GM12878 (cell line): Measurements from ENCODE around the gene SEPTIN1. TPM values are rescaled to one million over a fixed set of nuclear protein-coding genes. Genes with fewer than 3 reads are reported as not detected.

ENCODE experiments used
- ASH2L ChIP-seq: fragments of 300-600, 200-600 bp; sonication (generic); IDR thresholded peaks from 2 replicates; pipeline ENCODE4 v1.6.1; 2017; ENCODE audit warnings: low read depth, mild to moderate bottlenecking, borderline replicate concordance
- ATF2 ChIP-seq: IDR thresholded peaks from 2 replicates; pipeline ENCODE4 v1.6.1; 2012; ENCODE audit warnings: low read length, inconsistent platforms
- ATF7 ChIP-seq: fragments of 450-650 bp; IDR thresholded peaks from 2 replicates; pipeline ENCODE4 v1.6.1; 2016; ENCODE audit warnings: low read depth, mild to moderate bottlenecking
- CHD4 ChIP-seq: fragments of 200-600 bp; sonication (generic); IDR thresholded peaks from 2 replicates; pipeline ENCODE4 v1.6.1; 2016; ENCODE audit warnings: mild to moderate bottlenecking
- CUX1 ChIP-seq: IDR thresholded peaks from 2 replicates; pipeline ENCODE4 v1.6.1; 2012; ENCODE audit warnings: improper control_type of control experiment, low read depth, low read length; ENCODE audit not compliant: insufficient replicate concordance
- DPF2 ChIP-seq: fragments of 450-650 bp; IDR thresholded peaks from 2 replicates; pipeline ENCODE4 v1.6.1; 2017; ENCODE audit warnings: mild to moderate bottlenecking
- FOS ChIP-seq: IDR thresholded peaks from 3 replicates; pipeline ENCODE4 v1.6.1; 2011; ENCODE audit warnings: borderline replicate concordance; ENCODE audit not compliant: insufficient read length; ENCODE audit errors: extremely low read depth
- IRF4 ChIP-seq: IDR thresholded peaks from 2 replicates; pipeline ENCODE4 v1.6.1; 2011; ENCODE audit warnings: low read depth, low read length
- KAT2A ChIP-seq: conservative IDR thresholded peaks from 2 replicates; pipeline ENCODE4 v1.6.1; 2011; ENCODE audit warnings: low read depth, low read length; ENCODE audit not compliant: control insufficient read depth
- KLF5 ChIP-seq: fragments of 450-650 bp; IDR thresholded peaks from 2 replicates; pipeline ENCODE4 v1.6.1; 2014; ENCODE audit warnings: mild to moderate bottlenecking; ENCODE audit not compliant: partially characterized antibody
- MEF2A ChIP-seq: IDR thresholded peaks from 2 replicates; pipeline ENCODE4 v1.6.1; 2011; ENCODE audit warnings: low read depth, mild to moderate bottlenecking, low read length, moderate library complexity; ENCODE audit not compliant: insufficient read depth
- MTA2 ChIP-seq: fragments of 450-650 bp; IDR thresholded peaks from 2 replicates; pipeline ENCODE4 v1.6.1; 2016; ENCODE audit warnings: low read depth, mild to moderate bottlenecking, moderate library complexity
- PML ChIP-seq: IDR thresholded peaks from 2 replicates; pipeline ENCODE4 v1.6.1; 2012; ENCODE audit warnings: low read length, inconsistent platforms
- POLR2AphosphoS5 ChIP-seq: IDR thresholded peaks from 2 replicates; pipeline ENCODE4 v1.6.1; 2011; ENCODE audit warnings: mild to moderate bottlenecking, low read length, inconsistent platforms
- STAT1 ChIP-seq: fragments of 450-650 bp; conservative IDR thresholded peaks from 2 replicates; pipeline ENCODE4 v1.6.1; 2014; ENCODE audit warnings: antibody characterized with exemption, mild to moderate bottlenecking
- TCF3 ChIP-seq: IDR thresholded peaks from 2 replicates; pipeline ENCODE4 v1.6.1; 2012; ENCODE audit warnings: low read depth, mild to moderate bottlenecking, low read length, borderline replicate concordance; ENCODE audit not compliant: insufficient read depth
- USF2 ChIP-seq: IDR thresholded peaks from 2 replicates; pipeline ENCODE4 v1.6.1; 2011; ENCODE audit warnings: low read depth, low read length, improper control_type of control experiment, borderline replicate concordance
- ZNF622 ChIP-seq: fragments of 450-650 bp; IDR thresholded peaks from 2 replicates; pipeline ENCODE4 v1.6.1; 2017; ENCODE audit warnings: mild to moderate bottlenecking, inconsistent platforms
- polyA plus RNA-seq, 11 experiments: library from polyadenylated mRNA; depleted of rRNA in 4 of 11; unstranded in 6 of 11; stranded (reverse) in 5 of 11; fragments of >200 nt; fragmentation: Nextera tagmentation in 4 of 11; fragmentation: Illumina TruSeq in 1 of 11; extraction: Ambion mirVana in 4 of 11; extraction: Trizol in 1 of 11; gene quantifications; 1 replicate in 1 of 11; 2 replicates in 10 of 11; pipeline versions ENCODE4 v1.2.1 to v1.2.3, GENCODE V29; 2011 to 2016; ENCODE audit warnings: inconsistent platforms in 2 of 11, missing spikeins in 2 of 11, low read depth in 1 of 11
- total RNA-seq, 4 experiments: library from RNA; depleted of rRNA in 3 of 4; stranded (reverse); fragments of >200 nt in 3 of 4; fragmentation: Illumina TruSeq in 1 of 4; extraction: Trizol in 1 of 4; gene quantifications; 2 replicates each; pipeline versions ENCODE4 v1.2.1 to v1.2.3, GENCODE V29; 2013 to 2021
- TF ChIP-seq, protein P1 (sequence below): fragments of 450-650 bp; formaldehyde crosslinking; IDR thresholded peaks from 2 replicates; pipeline ENCODE4 v1.5.0; 2022; ENCODE audit warnings: mild to moderate bottlenecking, missing genetic modification characterization

Gene SEPTIN1
- total and polyA plus RNA-seq, 10 of the 15 experiments (the other 5 are each of a cell fraction or from before 2014, with no cell fraction given): 2.8 to 153 (median 94.1) TPM

DNA sequence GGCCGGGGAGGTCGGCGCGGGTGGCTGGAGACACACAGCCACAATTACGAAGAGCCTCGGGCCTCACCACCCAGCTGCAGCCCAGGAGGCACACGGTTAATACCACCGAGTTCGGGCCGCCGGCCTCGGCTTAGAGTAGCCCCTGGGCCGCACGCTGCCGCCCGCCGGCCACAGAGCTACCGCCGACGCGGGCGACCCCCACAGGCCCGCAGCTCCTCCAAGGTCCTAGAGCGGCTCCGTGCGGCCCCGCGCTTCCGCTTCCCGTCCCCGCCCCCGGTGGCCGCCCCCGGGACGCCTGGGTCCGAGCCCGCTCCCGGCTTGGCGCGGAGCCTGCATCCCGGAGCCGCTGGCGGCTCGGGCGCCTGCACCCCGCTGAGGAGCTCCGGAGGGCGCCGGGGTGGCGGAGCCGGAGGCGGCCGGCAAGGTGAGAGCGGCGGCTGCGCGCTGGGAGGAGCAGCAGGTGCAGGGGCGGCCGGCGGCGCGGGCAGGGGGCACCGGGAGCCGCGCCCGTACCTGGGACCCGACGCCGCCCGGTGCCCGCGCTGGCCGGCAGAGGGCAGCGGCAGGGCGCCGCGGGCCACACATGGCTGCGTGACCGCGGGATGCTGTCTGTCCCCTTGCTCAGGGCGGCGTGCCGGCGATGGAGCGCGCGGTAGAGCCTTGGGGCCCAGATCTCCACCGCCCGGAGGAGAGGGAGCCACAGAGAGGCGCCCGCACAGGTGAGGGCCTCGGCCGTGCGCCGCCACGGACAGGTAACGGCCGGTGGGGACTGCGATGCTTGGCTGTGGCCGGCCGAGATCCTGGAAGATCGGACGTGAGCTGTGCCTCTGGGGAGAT is 13.0 kb upstream of the SEPTIN1 start, which contains the start of gene ZNF48 (continued):
- TF ChIP-seq CUX1: no peak
- TF ChIP-seq ASH2L: no peak
- no peak for TF ChIP-seq STAT1
- no peak for TF ChIP-seq KAT2A
- TF ChIP-seq MTA2: no peak
- TF ChIP-seq DPF2: peak; percentile 89; the same call in 1 of the 2 replicates
- TF ChIP-seq MEF2A: 0 out of 2 replicates have a peak, but pooled peaks have one; percentile 40
- no peak for TF ChIP-seq CHD4
- no peak for TF ChIP-seq PML
- TF ChIP-seq KLF5: peak; percentile 25
- no peak for TF ChIP-seq ATF7
- TF ChIP-seq ATF2: no peak
- TF ChIP-seq FOS: no peak
- TF ChIP-seq ZNF622: no peak; the same call in 1 of the 2 replicates
- TF ChIP-seq USF2: no peak
- TF ChIP-seq POLR2AphosphoS5: no peak; the same call in 1 of the 2 replicates
- no peak for TF ChIP-seq IRF4
- TF ChIP-seq, protein P1, sequence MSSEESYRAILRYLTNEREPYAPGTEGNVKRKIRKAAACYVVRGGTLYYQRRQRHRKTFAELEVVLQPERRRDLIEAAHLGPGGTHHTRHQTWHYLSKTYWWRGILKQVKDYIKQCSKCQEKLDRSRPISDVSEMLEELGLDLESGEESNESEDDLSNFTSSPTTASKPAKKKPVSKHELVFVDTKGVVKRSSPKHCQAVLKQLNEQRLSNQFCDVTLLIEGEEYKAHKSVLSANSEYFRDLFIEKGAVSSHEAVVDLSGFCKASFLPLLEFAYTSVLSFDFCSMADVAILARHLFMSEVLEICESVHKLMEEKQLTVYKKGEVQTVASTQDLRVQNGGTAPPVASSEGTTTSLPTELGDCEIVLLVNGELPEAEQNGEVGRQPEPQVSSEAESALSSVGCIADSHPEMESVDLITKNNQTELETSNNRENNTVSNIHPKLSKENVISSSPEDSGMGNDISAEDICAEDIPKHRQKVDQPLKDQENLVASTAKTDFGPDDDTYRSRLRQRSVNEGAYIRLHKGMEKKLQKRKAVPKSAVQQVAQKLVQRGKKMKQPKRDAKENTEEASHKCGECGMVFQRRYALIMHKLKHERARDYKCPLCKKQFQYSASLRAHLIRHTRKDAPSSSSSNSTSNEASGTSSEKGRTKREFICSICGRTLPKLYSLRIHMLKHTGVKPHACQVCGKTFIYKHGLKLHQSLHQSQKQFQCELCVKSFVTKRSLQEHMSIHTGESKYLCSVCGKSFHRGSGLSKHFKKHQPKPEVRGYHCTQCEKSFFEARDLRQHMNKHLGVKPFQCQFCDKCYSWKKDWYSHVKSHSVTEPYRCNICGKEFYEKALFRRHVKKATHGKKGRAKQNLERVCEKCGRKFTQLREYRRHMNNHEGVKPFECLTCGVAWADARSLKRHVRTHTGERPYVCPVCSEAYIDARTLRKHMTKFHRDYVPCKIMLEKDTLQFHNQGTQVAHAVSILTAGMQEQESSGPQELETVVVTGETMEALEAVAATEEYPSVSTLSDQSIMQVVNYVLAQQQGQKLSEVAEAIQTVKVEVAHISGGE (CRISPR knock-in tag): no peak
- 0 out of 2 replicates have a peak, but pooled peaks have one; percentile 14 for TF ChIP-seq TCF3
